Stimulated activated CD4-positive, alpha-beta T cell treated with anti-CD3 and anti-CD28 coated beads, Interleukin-1b, Interleukin-23, amount 100 ng/mL, for 24 hours (primary cell): ENCODE data around the gene PRKD1.

Experiments
- DNase-seq, 4 experiments: peaks; one replicate each; pipeline ENCODE4 v3.0.0-alpha.2; 2020; ENCODE audit warnings: low read depth in 4 of 4, low spot score in 1 of 4

Gene PRKD1

GRCh38 chr14:29627137-29627536, 300.5 kb downstream of the PRKD1 start:
- no peak for DNase-seq

- DNase-seq, result no peak
Measured at GRCh38 chr14:29618323-29619067, 309.2 kb downstream of the PRKD1 start.

DNA sequence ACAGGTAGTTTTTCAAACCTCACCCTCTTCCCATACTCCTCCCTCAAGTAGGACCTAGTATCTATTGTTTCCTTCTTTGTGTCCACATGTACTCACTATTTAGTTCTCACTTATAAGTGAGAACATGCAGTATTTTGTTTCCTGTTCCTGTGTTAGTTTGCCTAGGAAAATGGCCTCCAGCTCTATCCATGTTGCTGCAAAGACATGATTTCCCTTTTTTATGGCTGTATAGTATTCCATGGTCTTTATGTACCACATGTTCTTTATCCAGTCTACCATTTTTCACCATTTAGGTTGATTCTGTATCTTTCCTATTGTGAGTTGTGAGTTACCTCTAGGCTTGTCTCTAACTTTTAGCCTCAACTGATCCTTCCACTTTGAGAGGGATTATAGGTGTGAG, 310.7 kb downstream of the PRKD1 start:
- DNase-seq, result no peak

DNA sequence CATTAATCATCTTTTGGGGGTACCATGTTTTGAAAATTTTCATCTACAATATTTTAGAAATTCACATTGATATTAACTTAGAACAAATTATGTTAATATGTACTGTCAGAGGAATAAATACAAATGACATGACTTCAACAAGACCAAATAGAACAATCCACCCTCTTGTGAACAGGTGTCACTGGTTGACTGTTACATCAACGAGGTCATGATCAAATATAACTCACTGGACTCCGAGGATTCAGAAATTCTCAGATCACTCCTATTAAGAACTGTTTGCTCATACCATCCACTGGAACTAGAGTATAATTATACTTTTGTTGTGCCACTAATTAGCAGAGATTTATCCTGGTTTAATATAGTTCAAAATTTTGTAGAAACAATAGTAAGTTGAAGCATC, 318.8 kb downstream of the PRKD1 start:
- DNase-seq, result no peak

GRCh38 chr14:29607169-29607568, 320.5 kb downstream of the PRKD1 start:
- no peak for DNase-seq

- DNase-seq, result no peak
Measured at GRCh38 chr14:29603696-29604095, 324.0 kb downstream of the PRKD1 start.

- DNase-seq, result no peak
Measured at GRCh38 chr14:29601616-29602015, 326.0 kb downstream of the PRKD1 start.

DNA sequence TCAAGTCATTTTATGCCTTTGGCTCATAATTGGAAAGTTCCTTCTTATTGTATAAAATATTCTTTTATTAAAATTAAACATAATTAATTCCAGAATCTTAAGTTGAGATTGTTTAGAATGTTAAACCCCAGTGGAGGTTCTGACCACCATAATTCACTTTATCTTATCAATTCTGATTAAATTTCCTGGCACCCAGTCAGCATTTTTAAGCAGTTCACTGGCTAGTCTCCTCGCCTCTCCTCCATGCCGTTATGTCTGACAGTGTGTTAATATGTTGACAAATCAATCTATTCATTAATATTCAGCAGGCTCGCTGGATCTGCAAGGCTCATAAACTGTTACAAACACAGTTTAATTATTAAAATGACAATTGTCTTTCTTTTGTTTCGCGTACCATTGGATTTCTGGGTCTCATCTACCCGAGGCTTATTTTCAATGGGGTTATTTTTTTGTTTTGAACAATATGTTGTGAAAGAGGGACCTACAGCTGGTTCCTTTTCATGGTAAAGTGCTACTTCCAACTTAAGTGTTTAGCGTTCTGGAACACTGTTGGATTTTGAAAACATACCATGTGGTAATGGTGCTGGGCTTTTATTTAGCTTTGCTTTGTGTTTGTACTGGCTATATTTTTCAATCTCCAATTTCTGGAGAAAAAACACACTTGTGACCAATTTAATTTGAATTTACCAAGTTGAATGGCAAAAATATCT, 339.7 kb downstream of the PRKD1 start:
- no peak for DNase-seq

DNA sequence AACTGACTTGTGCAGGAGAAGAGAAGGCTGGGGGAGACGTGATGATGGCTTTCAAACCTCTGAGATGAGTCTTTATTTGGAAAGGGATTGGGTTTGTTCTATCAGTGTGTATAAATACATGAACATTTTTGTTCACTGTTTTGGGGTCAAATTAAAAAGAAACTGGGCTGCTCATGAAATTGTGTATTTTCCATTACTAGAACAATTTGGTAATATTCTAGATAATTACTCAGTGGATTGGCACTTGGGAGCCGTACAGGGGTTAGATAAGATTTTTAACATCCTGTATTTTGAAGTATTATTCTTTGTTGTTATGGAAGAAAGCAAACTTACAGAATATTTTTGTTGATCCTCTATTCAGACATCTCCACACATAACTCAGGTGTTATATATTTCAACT, 340.6 kb downstream of the PRKD1 start:
- no peak for DNase-seq

- no peak for DNase-seq
Measured at GRCh38 chr14:29584992-29585391, 342.7 kb downstream of the PRKD1 start.

DNA sequence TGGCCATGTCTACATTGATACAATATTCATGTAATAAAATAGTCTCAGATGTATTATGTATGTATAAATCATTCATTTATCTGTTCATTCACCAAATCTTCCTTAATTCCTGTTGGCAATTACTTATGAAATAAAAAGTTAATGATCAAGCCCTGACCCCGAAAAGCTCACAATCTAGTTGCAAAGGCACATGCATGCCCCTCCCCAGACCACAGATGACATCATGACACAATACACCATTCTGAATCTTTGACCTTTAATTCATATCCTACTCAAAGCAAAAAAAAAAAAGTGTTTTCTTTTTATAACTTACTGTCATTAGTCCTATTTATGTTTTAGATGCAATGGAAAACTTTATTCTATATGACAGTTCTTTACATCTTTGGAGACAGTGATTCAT, 346.9 kb downstream of the PRKD1 start:
- DNase-seq, result no peak

GRCh38 chr14:29579838-29580237, 347.8 kb downstream of the PRKD1 start:
- no peak for DNase-seq

GRCh38 chr14:29576927-29577326, 350.7 kb downstream of the PRKD1 start:
- no peak for DNase-seq

- no peak for DNase-seq
Measured at GRCh38 chr14:29569194-29569593, 358.5 kb downstream of the PRKD1 start.

GRCh38 chr14:29566194-29566593, 361.5 kb downstream of the PRKD1 start:
- no peak for DNase-seq

GRCh38 chr14:29558516-29558915, 369.1 kb downstream of the PRKD1 start:
- DNase-seq, result no peak

GRCh38 chr14:29554335-29554734, 373.3 kb downstream of the PRKD1 start:
- DNase-seq, result no peak

DNA sequence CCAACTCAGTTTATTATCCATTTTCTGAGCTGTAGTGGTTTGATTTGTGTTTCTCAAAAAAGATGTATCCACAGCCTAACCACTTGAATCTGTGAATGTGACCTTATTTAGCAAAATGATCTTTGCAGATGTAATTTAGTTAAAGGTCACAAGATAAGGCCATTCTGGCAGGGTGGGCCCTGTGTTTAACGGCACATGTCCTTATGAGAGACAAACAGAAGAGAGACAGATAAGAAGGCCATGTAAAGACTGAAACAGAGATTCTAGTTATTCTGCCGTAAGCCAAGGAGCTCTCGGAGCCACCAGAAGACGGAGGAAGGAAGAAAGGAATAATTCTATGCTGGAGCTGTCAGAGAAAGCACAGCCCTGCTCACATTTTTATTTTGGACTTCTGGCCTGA, 374.2 kb downstream of the PRKD1 start:
- no peak for DNase-seq

DNA sequence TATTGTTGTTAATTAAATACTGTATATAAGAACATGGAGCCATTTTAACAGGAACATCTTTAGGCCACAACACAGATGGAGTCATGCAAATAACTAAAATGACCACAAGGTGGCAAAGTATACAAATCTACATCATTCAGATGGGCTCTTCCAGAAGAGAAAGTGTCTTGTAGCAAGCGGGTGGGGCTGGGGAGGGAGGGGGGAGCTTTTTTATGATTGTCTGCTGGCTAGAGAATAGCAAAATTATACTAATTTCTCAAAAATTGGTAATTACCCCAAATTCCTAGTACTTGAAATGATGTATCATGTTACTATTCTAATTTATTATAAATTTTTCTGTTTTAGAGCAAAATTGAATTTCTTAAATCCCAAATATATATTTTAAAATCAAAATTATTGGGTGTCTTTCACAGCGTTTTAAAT, 378.7 kb downstream of the PRKD1 start:
- DNase-seq, result no peak

GRCh38 chr14:29545714-29546113, 381.9 kb downstream of the PRKD1 start:
- DNase-seq, result no peak

DNA sequence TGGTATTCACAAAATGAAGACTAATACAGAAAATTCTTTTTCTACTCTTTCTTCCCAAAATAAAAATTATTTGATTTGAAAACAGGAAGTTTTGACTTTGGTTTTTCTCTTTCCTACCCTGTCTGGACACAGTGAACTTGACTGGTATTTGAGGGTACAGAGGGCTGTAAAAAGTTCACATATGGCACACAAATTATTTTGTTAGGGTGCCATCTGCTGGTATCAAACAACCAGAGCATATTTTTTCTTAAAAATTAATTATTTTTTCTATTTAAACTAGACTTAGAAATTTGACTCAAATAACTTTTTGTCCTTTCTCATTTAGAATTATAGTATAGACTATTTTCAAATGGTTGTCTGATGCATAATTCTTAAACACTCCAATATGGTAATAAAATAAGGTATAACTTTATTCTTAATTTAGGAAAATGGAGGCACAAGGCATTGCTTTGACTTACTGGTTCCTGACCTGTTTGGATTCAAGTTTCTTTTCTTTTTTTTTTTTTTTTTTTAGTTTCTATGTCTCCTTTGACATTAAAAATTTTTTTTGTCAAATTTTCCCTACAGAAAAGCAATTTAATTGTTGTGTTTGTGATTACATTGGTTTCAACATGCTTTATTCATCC, 390.6 kb downstream of the PRKD1 start:
- DNase-seq, result no peak

DNA sequence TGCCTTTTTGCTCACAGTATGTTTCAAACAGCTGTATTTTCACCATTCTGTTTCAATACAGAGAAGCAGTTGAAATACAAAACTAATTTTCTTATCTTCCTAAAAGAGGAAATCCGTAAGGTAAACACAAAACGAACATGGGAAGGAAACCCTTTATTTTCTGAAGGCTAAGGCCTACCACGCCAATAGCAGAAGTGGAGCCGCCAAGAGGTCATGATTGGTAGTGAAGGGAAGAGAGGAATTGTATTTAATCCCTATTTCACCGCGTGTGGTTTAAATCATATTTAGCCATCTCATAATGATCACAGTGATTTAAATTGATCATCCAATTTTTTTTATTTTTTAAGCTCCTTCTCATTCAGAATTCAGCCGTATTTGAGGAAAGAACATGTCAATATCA, 398.2 kb downstream of the PRKD1 start:
- DNase-seq, result no peak
